Mesenchymal stem cell (in vitro differentiated cells and primary cell): ENCODE data around the gene ZNF169.
"Not testable (repeated sequence)": the region's sequence is repeated elsewhere in the genome, so short reads cannot be mapped to it uniquely, and the experiment has no call there.

Experiments
- DNase-seq: peaks from one replicate; pipeline ENCODE4 v3.0.0-alpha.2; 2013
- H2AFZ ChIP-seq: one replicate; pipeline ENCODE4 v1.6.1; 2013; ENCODE audit warnings: low read depth, mild to moderate bottlenecking, control low read depth, inconsistent platforms, low read length, moderate library complexity
- H2AK5ac ChIP-seq: 2 replicates; pipeline ENCODE4 v1.6.1; 2013; ENCODE audit warnings: low read length, moderate library complexity, mild to moderate bottlenecking, inconsistent platforms; ENCODE audit not compliant: severe bottlenecking
- H2BK120ac ChIP-seq: one replicate; pipeline ENCODE4 v1.6.1; 2013; ENCODE audit warnings: low read depth, mild to moderate bottlenecking, inconsistent platforms, low read length, moderate library complexity
- H2BK12ac ChIP-seq, 2 experiments: one replicate each; pipeline ENCODE4 v1.6.1; 2013; ENCODE audit warnings: inconsistent platforms in 2 of 2, low read length in 2 of 2, mild to moderate bottlenecking in 2 of 2, moderate library complexity in 2 of 2, control low read depth in 1 of 2
- H2BK15ac ChIP-seq: one replicate; pipeline ENCODE4 v1.6.1; 2013; ENCODE audit warnings: mild to moderate bottlenecking, low read depth, inconsistent platforms; ENCODE audit not compliant: poor library complexity, severe bottlenecking
- H2BK5ac ChIP-seq: 2 replicates; pipeline ENCODE4 v1.6.1; 2013; ENCODE audit warnings: low read depth, mild to moderate bottlenecking, low read length, control low read depth, inconsistent platforms; ENCODE audit not compliant: poor library complexity, severe bottlenecking
- H3K14ac ChIP-seq, 2 experiments: one replicate each; pipeline ENCODE4 v1.6.1; 2013; ENCODE audit warnings: inconsistent platforms in 2 of 2, low read length in 2 of 2, control low read depth in 1 of 2, mild to moderate bottlenecking in 1 of 2, moderate library complexity in 1 of 2
- H3K18ac ChIP-seq, 2 experiments: one replicate each; pipeline ENCODE4 v1.6.1; 2013; ENCODE audit warnings: inconsistent platforms in 2 of 2, low read length in 2 of 2, control low read depth in 1 of 2, low read depth in 1 of 2, mild to moderate bottlenecking in 1 of 2
- H3K23ac ChIP-seq, 2 experiments: one replicate each; pipeline ENCODE4 v1.6.1; 2013; ENCODE audit warnings: inconsistent platforms in 2 of 2, low read length in 2 of 2, mild to moderate bottlenecking in 2 of 2, moderate library complexity in 2 of 2, control low read depth in 1 of 2
- H3K27ac ChIP-seq: 2 replicates; pipeline ENCODE4 v1.5.1; 2013; ENCODE audit warnings: mild to moderate bottlenecking, moderate library complexity, low read length, control low read depth, inconsistent platforms; ENCODE audit not compliant: poor library complexity, severe bottlenecking
- H3K27me3 ChIP-seq, 2 experiments: 2 replicates each; pipeline versions ENCODE4 v1.6.1 to v1.7.0; 2013; ENCODE audit warnings: low read length in 2 of 2, mild to moderate bottlenecking in 2 of 2, moderate library complexity in 2 of 2, control low read depth in 1 of 2, inconsistent platforms in 1 of 2; ENCODE audit not compliant: control insufficient read depth in 1 of 2, insufficient read depth in 1 of 2
- H3K36me3 ChIP-seq, 2 experiments: 2 replicates each; pipeline versions ENCODE4 v1.6.1 to v1.7.0; 2013; ENCODE audit warnings: low read length in 2 of 2, control low read depth in 1 of 2, inconsistent platforms in 1 of 2, low read depth in 1 of 2, mild to moderate bottlenecking in 1 of 2; ENCODE audit not compliant: insufficient read depth in 2 of 2, control insufficient read depth in 1 of 2
- H3K4ac ChIP-seq, 2 experiments: one replicate each; pipeline ENCODE4 v1.6.1; 2013; ENCODE audit warnings: inconsistent platforms in 2 of 2, low read length in 2 of 2, mild to moderate bottlenecking in 2 of 2, moderate library complexity in 2 of 2, control low read depth in 1 of 2, low read depth in 1 of 2
- H3K4me1 ChIP-seq: 2 replicates; pipeline ENCODE4 v1.6.1; 2013; ENCODE audit warnings: low read depth, low read length, control low read depth; ENCODE audit not compliant: control insufficient read depth, insufficient read depth
- H3K4me2 ChIP-seq: 2 replicates; pipeline ENCODE4 v1.6.1; 2013; ENCODE audit warnings: low read length, mild to moderate bottlenecking, inconsistent platforms; ENCODE audit not compliant: poor library complexity, severe bottlenecking
- H3K4me3 ChIP-seq, 2 experiments: 2 replicates each; pipeline versions ENCODE4 v1.5.1 to v1.7.0; 2013; ENCODE audit warnings: low read length in 2 of 2, mild to moderate bottlenecking in 2 of 2, control low read depth in 1 of 2, low read depth in 1 of 2; ENCODE audit not compliant: insufficient read depth in 1 of 2
- H3K79me1 ChIP-seq: replicated peaks from 2 replicates; pipeline ENCODE4 v1.6.1; 2013; ENCODE audit warnings: mild to moderate bottlenecking, control low read depth, low read length, inconsistent platforms; ENCODE audit not compliant: poor library complexity, severe bottlenecking
- H3K9ac ChIP-seq: 2 replicates; pipeline ENCODE4 v1.7.0; 2013; ENCODE audit warnings: mild to moderate bottlenecking, low read length, moderate library complexity
- H3K9me3 ChIP-seq: 2 replicates; pipeline ENCODE4 v1.7.0; 2013; ENCODE audit warnings: mild to moderate bottlenecking, low read length; ENCODE audit not compliant: control insufficient read depth
- H4K8ac ChIP-seq: one replicate; pipeline ENCODE4 v1.6.1; 2013; ENCODE audit warnings: inconsistent platforms, mild to moderate bottlenecking, low read length, moderate library complexity
- H4K91ac ChIP-seq: one replicate; pipeline ENCODE4 v1.6.1; 2013; ENCODE audit warnings: mild to moderate bottlenecking, low read length, inconsistent platforms
- WGBS: methylation state at CpG from one replicate; pipeline ENCODE4 v1.1.7; 2013; ENCODE audit warnings: mixed read lengths; 5-methylcytosine and 5-hydroxymethylcytosine counted together

ZNF169 gene

DNA sequence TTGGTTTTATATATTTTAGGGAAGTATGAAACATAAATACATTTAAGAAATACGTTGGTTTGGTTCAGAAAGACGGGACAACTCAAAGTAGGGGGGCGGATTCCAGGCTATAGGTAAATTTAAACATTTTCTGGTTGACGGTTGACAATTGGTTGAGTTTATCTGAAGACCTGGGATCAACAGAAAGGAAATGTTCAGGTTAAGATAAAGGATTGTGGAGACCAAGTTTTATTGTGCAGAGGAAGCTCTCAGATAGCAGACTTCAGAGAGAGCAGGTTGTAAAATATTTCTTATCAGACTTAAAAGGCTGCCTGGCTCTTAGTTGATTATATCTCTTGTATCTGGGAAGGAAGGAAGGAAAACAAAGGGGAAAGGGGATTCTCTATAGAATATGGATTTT is 17.9 kb downstream of the ZNF169 start:
- H4K91ac ChIP-seq, DNase-seq, H3K4me1 ChIP-seq, H3K9ac ChIP-seq, H2BK5ac ChIP-seq, H3K4me3 ChIP-seq, H2BK12ac ChIP-seq, H2BK15ac ChIP-seq, H4K8ac ChIP-seq, H3K23ac ChIP-seq, H3K4me2 ChIP-seq, H3K9me3 ChIP-seq, H3K18ac ChIP-seq, H2BK120ac ChIP-seq, H3K4ac ChIP-seq, H3K27me3 ChIP-seq, H2AK5ac ChIP-seq, H3K14ac ChIP-seq, H3K27ac ChIP-seq, H2AFZ ChIP-seq: not testable (repeated sequence)
- H3K36me3 ChIP-seq = peaks cover 8 to 25% of the 10 kb centered on the region in 2 experiments
- WGBS = 83% methylated on average over 4 of the region's 4 CpGs
- peaks cover 20% of the 10 kb centered on the region for H3K79me1 ChIP-seq

- Histone ChIP-seq H3K36me3 (peaks cover 8 to 25% of the 10 kb centered on the region in 2 experiments), H3K4ac (no peak overlapping the region), H2AK5ac (no peak overlapping the region), H3K14ac (no peak overlapping the region), H3K9me3 (peaks cover 9% of the 10 kb centered on the region), H2AFZ (no peak overlapping the region), H3K18ac (no peak overlapping the region), H3K4me1 (no peaks in the 10 kb centered on the region), H3K79me1 (peaks cover 20% of the 10 kb centered on the region), H3K27me3 (no peaks in the 10 kb centered on the region), H4K91ac (no peak overlapping the region), H3K4me3 (no peak overlapping the region), H2BK120ac (no peak overlapping the region), H2BK12ac (no peak overlapping the region), H2BK5ac (no peak overlapping the region), H3K27ac (no peak overlapping the region), H2BK15ac (no peak overlapping the region), H3K9ac (no peak overlapping the region), H3K4me2 (no peak overlapping the region), H3K23ac (no peak overlapping the region), H4K8ac (no peak overlapping the region)
- DNase-seq = no peak
- 100% methylated on average over 5 of the region's 6 CpGs for WGBS
These were observed 18.9 kb downstream of the ZNF169 start for GRCh38 chr9:94277885-94278536.

GRCh38 chr9:94280409-94280989 is 21.4 kb downstream of the ZNF169 start:
- no peak overlapping the region for H3K4ac ChIP-seq
- H4K8ac ChIP-seq = no peak overlapping the region
- no peak overlapping the region for H3K18ac ChIP-seq
- H3K9ac ChIP-seq = no peak overlapping the region
- no peak overlapping the region for H3K4me3 ChIP-seq
- peaks cover 9% of the 10 kb centered on the region for H3K9me3 ChIP-seq
- no peak overlapping the region for H2AK5ac ChIP-seq
- no peak overlapping the region for H2BK12ac ChIP-seq
- H3K79me1 ChIP-seq = peaks cover 13% of the 10 kb centered on the region
- H3K4me1 ChIP-seq = no peaks in the 10 kb centered on the region
- no peak overlapping the region for H2AFZ ChIP-seq
- no peak overlapping the region for H2BK5ac ChIP-seq
- H3K23ac ChIP-seq = no peak overlapping the region
- H3K36me3 ChIP-seq = peaks cover 8 to 25% of the 10 kb centered on the region in 2 experiments
- H3K4me2 ChIP-seq = no peak overlapping the region
- 97% methylated on average over 8 of the region's 9 CpGs for WGBS
- no peak overlapping the region for H4K91ac ChIP-seq
- no peaks in the 10 kb centered on the region for H3K27me3 ChIP-seq
- H3K27ac ChIP-seq = no peak overlapping the region
- no peak overlapping the region for H2BK120ac ChIP-seq
- H2BK15ac ChIP-seq = no peak overlapping the region
- H3K14ac ChIP-seq = no peak overlapping the region
- DNase-seq = no peak

GRCh38 chr9:94281101-94281500 is 22.0 kb downstream of the ZNF169 start:
- Histone ChIP-seq H3K9me3 (peaks cover 9% of the 10 kb centered on the region), H3K18ac (no peak overlapping the region), H3K14ac (no peak overlapping the region), H3K23ac (no peak overlapping the region), H2BK15ac (no peak overlapping the region), H3K4ac (no peak overlapping the region), H3K4me2 (no peak overlapping the region), H2AFZ (no peak overlapping the region), H3K27ac (no peak overlapping the region), H2BK5ac (no peak overlapping the region), H3K79me1 (peaks cover 10% of the 10 kb centered on the region), H3K36me3 (peaks cover 8 to 26% of the 10 kb centered on the region in 2 experiments), H3K4me1 (no peaks in the 10 kb centered on the region), H4K91ac (no peak overlapping the region), H2AK5ac (no peak overlapping the region), H3K27me3 (no peaks in the 10 kb centered on the region), H3K4me3 (no peak overlapping the region), H2BK120ac (no peak overlapping the region), H2BK12ac (no peak overlapping the region), H3K9ac (no peak overlapping the region), H4K8ac (no peak overlapping the region)
- no peak for DNase-seq
